ENCODE measurements around the gene SYNGR2. TPM values are rescaled to one million over a fixed set of nuclear protein-coding genes. Genes with fewer than 3 reads are reported as not detected.

The SYNGR2 gene
- total and polyA plus RNA-seq, 9 of the 15 experiments (the other 6 are each of a cell fraction or from before 2014, with no cell fraction given) = 1.4 to 173 (median 87.8) TPM

DNA sequence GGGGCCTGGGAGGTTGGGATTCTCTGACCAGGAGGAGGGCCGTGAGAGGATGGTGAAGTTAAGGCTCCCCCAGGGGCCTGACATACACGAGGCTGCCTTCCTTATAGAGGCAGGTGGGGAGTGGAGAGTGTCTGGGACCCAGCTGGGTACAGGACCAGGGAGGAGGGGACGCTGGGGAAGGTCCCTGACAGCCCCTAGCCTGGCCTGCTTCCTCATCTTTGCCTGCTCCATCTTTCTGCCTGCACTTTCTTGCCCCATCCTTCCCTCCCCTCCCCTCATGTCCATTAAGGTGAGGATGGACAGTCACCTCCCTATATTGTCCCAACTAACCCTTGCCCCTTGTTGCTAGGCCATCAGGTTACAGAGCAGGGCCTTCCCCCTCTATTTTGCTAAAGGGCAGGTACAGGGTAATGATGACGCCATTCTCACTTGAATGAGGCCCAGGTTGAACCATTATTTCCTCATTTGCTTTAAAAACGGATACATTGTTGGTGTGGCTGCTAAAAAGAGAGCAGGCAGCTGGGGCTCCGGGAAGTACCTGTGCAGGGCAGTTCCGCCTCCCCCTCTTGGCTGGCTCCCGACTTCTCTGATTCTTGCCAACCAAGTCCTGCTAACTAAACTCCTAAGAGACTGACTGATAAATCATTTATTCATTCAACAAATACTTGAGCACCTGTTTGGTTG lies 20.9 kb upstream of the SYNGR2 start:
- BruUV-seq (replicated peaks) = TSS peak; percentile 21
- peak; percentile 23 for FAIRE-seq

DNA sequence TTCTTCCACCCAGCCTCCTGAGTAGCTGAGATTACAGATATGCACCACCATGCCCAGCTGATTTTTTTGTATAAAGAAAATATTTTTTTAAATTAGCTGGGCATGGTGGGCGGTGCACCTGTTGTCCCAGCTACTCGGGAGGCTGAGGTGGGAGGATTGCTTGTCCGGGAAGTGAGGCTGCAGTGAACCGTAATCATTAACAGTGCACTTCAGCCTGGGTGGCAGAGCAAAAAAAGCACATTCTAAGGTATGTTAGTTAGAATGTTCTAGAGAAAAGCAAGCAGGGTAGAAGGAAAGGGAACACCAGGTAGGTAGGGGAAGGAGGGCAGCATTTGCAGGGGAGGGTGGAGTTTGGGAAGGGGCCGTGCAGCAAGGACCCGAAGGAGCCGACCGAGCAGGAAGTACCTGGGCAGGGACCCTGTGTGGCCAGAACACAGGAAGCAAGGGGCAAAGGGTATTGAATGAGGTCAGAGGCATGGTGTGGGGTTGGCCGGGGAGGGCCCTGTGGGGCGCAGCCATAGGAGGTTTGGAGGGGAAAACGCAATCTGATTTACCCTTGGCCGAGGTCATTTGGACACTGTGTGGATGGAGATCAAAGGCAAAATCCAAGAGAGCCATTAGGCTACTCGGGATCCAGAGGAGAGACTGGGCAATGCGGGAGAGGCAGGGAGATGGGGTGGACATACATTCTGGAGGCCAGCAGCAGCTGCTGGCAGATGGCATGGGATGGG lies 19.9 kb upstream of the SYNGR2 start:
- in situ Hi-C loops (cut with MboI) = no loop called here
- FAIRE-seq (no peak), DNase-seq (ENCODE audit: extremely low read depth in 1 of 4, low spot score in 3 of 4) (no peak), ATAC-seq (no peak)
- peaks cover 2% of the 10 kb centered on the region for H3K9me1 ChIP-seq (ENCODE audit: control insufficient read depth, insufficient read depth, low read length)
- CTCF ChIA-PET (ENCODE audit: low intra/inter-chr PET ratio) = no interaction called here
- no peak overlapping the region for H3K27ac ChIP-seq (ENCODE audit: extremely low read depth, low read depth, low read length)
- H3K4me2 ChIP-seq (ENCODE audit: insufficient read depth, low read length) = 0 out of 2 replicates have a peak overlapping the region, but pooled peaks have one; percentile 11
- POLR2A ChIA-PET = interaction anchor here (0.6 to 0.7 kb wide), 3 partner anchors 18 to 110 kb away, joined by 3 read pairs; no protein-coding TSS in a partner anchor
- no peaks in the 10 kb centered on the region for H3K27me3 ChIP-seq (ENCODE audit: control insufficient read depth in 2 of 2, insufficient read depth in 2 of 2, low read length in 2 of 2)
- no TSS peak for BruUV-seq (replicated peaks)
- H3K79me2 ChIP-seq (ENCODE audit: control insufficient read depth, insufficient read depth, low read length) = peaks cover 24% of the 10 kb centered on the region
- no peaks in the 10 kb centered on the region for H4K20me1 ChIP-seq (replicated peaks; ENCODE audit: control insufficient read depth, insufficient read depth, low read length)
- no peaks in the 10 kb centered on the region for H3K36me3 ChIP-seq (ENCODE audit: control insufficient read depth, insufficient read depth, low read length)
- H3K4me1 ChIP-seq (replicated peaks in 1 of 2; ENCODE audit: control insufficient read depth in 2 of 2, insufficient read depth in 2 of 2, low read length in 2 of 2) = peaks cover 45 to 78% of the 10 kb centered on the region in 2 experiments
- no peak overlapping the region for H3K4me3 ChIP-seq
- no peaks in the 10 kb centered on the region for H3K9me3 ChIP-seq (replicated peaks; ENCODE audit: control insufficient read depth, insufficient read depth, low read depth, low read length)
- H2AFZ ChIP-seq (ENCODE audit: low read depth, low read length) = no peak overlapping the region
- WGBS (ENCODE audit: insufficient coverage, low coverage, missing lambda C conversion rate) = 80% methylated on average over 10 of the region's 14 CpGs
- peak overlapping the region in 1 of 2 experiments; percentile 75; a peak in 2 of 4 replicates for H3K9ac ChIP-seq (ENCODE audit: insufficient read depth in 1 of 2, low read depth in 2 of 2, low read length in 2 of 2)
- intact Hi-C loops (cut with micrococcal nuclease) = no loop called here
- TF ChIP-seq KAT7 (CRISPR knock-in tag; IDR thresholded peaks at IDR 0.05; ENCODE audit: borderline replicate concordance) (no peak), ZFP36 (IDR thresholded peaks at IDR 0.05; ENCODE audit: low read depth, low read length, partially characterized antibody) (no peak), LEF1 (IDR thresholded peaks at IDR 0.05) (no peak), SAFB2 (IDR thresholded peaks at IDR 0.05; ENCODE audit: borderline replicate concordance, low read depth, low read length, severe bottlenecking) (no peak), CSDE1 (IDR thresholded peaks at IDR 0.05) (no peak), ZNF444 (CRISPR knock-in tag; IDR thresholded peaks at IDR 0.05) (no peak), ZNF764 (CRISPR knock-in tag; IDR thresholded peaks at IDR 0.05; ENCODE audit: low read depth) (no peak), BRCA1 (IDR thresholded peaks at IDR 0.05) (no peak), BRCA1 (CRISPR knock-in tag; IDR thresholded peaks at IDR 0.05) (no peak)
- TF ChIP-seq, protein P1, sequence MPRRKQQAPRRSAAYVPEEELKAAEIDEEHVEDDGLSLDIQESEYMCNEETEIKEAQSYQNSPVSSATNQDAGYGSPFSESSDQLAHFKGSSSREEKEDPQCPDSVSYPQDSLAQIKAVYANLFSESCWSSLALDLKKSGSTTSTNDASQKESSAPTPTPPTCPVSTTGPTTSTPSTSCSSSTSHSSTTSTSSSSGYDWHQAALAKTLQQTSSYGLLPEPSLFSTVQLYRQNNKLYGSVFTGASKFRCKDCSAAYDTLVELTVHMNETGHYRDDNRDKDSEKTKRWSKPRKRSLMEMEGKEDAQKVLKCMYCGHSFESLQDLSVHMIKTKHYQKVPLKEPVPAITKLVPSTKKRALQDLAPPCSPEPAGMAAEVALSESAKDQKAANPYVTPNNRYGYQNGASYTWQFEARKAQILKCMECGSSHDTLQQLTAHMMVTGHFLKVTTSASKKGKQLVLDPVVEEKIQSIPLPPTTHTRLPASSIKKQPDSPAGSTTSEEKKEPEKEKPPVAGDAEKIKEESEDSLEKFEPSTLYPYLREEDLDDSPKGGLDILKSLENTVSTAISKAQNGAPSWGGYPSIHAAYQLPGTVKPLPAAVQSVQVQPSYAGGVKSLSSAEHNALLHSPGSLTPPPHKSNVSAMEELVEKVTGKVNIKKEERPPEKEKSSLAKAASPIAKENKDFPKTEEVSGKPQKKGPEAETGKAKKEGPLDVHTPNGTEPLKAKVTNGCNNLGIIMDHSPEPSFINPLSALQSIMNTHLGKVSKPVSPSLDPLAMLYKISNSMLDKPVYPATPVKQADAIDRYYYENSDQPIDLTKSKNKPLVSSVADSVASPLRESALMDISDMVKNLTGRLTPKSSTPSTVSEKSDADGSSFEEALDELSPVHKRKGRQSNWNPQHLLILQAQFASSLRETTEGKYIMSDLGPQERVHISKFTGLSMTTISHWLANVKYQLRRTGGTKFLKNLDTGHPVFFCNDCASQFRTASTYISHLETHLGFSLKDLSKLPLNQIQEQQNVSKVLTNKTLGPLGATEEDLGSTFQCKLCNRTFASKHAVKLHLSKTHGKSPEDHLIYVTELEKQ (CRISPR knock-in tag; IDR thresholded peaks at IDR 0.05) = no peak

More for the DNA sequence above, 20.9 kb upstream of the SYNGR2 start:
- in situ Hi-C loops (cut with MboI) = no loop called here
- ATAC-seq (no peak), DNase-seq (ENCODE audit: extremely low read depth in 1 of 4, low spot score in 3 of 4) (no peak)
- no peak overlapping the region for H2AFZ ChIP-seq (ENCODE audit: low read depth, low read length)
- H3K79me2 ChIP-seq (ENCODE audit: control insufficient read depth, insufficient read depth, low read length) = peaks cover 24% of the 10 kb centered on the region
- peaks cover 2% of the 10 kb centered on the region for H3K9me1 ChIP-seq (ENCODE audit: control insufficient read depth, insufficient read depth, low read length)
- CTCF ChIA-PET (ENCODE audit: low intra/inter-chr PET ratio) = no interaction called here
- H3K36me3 ChIP-seq (ENCODE audit: control insufficient read depth, insufficient read depth, low read length) = no peaks in the 10 kb centered on the region
- H3K27me3 ChIP-seq (ENCODE audit: control insufficient read depth in 2 of 2, insufficient read depth in 2 of 2, low read length in 2 of 2) = no peaks in the 10 kb centered on the region
- peak overlapping the region; percentile 72 to 88 for H3K9ac ChIP-seq (ENCODE audit: insufficient read depth in 1 of 2, low read depth in 2 of 2, low read length in 2 of 2)
- peaks cover 46 to 88% of the 10 kb centered on the region in 2 experiments for H3K4me1 ChIP-seq (replicated peaks in 1 of 2; ENCODE audit: control insufficient read depth in 2 of 2, insufficient read depth in 2 of 2, low read length in 2 of 2)
- H3K4me2 ChIP-seq (ENCODE audit: insufficient read depth, low read length) = peak overlapping the region; percentile 89
- H3K9me3 ChIP-seq (replicated peaks; ENCODE audit: control insufficient read depth, insufficient read depth, low read depth, low read length) = no peaks in the 10 kb centered on the region
- POLR2A ChIA-PET = interaction anchor here (0.6 to 0.7 kb wide), 4 partner anchors 19 to 594 kb away, joined by 3 read pairs; no protein-coding TSS in a partner anchor
- no peaks in the 10 kb centered on the region for H4K20me1 ChIP-seq (replicated peaks; ENCODE audit: control insufficient read depth, insufficient read depth, low read length)
- TF ChIP-seq SMARCB1 (IDR thresholded peaks at IDR 0.05; ENCODE audit: insufficient read length, low read depth) (no peak), ZFX (CRISPR knock-in tag; IDR thresholded peaks at IDR 0.05) (0 out of 2 replicates have a peak, but pooled peaks have one; percentile 6)
- intact Hi-C loops (cut with micrococcal nuclease) = no loop called here
- peak overlapping the region; percentile 38; the same call in 1 of the 2 replicates for H3K4me3 ChIP-seq
- WGBS (ENCODE audit: insufficient coverage, low coverage, missing lambda C conversion rate) = 74% methylated on average over 5 of the region's 8 CpGs
- peak overlapping the region; percentile 85; the same call in 2 of the 3 replicates for H3K27ac ChIP-seq (ENCODE audit: extremely low read depth, low read depth, low read length)

All from K562 (cell line).